ENCODE measurements around the gene CEP112.

The CEP112 gene

GRCh38 chr17:65978871-65979270 is 213.1 kb downstream of the CEP112 start:
- DNase-seq, result no peak

- DNase-seq, result no peak
These were observed 214.9 kb downstream of the CEP112 start for GRCh38 chr17:65977041-65977440.

- no peak for DNase-seq
These were observed 216.1 kb downstream of the CEP112 start for GRCh38 chr17:65975878-65976277.

GRCh38 chr17:65973237-65973636 is 218.7 kb downstream of the CEP112 start:
- no peak for DNase-seq

GRCh38 chr17:65967372-65967771 is 224.6 kb downstream of the CEP112 start:
- no peak for DNase-seq

GRCh38 chr17:65966072-65966695 is 225.7 kb downstream of the CEP112 start:
- DNase-seq, result no peak

- DNase-seq, result no peak
These were observed 228.8 kb downstream of the CEP112 start for GRCh38 chr17:65963179-65963578.

GRCh38 chr17:65959630-65960029 is 232.3 kb downstream of the CEP112 start:
- DNase-seq, result no peak

- DNase-seq, result no peak
These were observed 235.1 kb downstream of the CEP112 start for GRCh38 chr17:65956814-65957213.

- DNase-seq, result no peak
These were observed 237.8 kb downstream of the CEP112 start for GRCh38 chr17:65954148-65954449.

GRCh38 chr17:65953316-65954147 is 238.4 kb downstream of the CEP112 start:
- no peak for DNase-seq

- DNase-seq, result no peak
These were observed 239.3 kb downstream of the CEP112 start for GRCh38 chr17:65952586-65952985.

GRCh38 chr17:65952015-65952414 is 239.9 kb downstream of the CEP112 start:
- no peak for DNase-seq

GRCh38 chr17:65947831-65948230 is 244.1 kb downstream of the CEP112 start:
- no peak for DNase-seq

- DNase-seq, result no peak
These were observed 249.3 kb downstream of the CEP112 start for GRCh38 chr17:65942592-65942991.

- no peak for DNase-seq
These were observed 250.5 kb downstream of the CEP112 start for GRCh38 chr17:65941356-65941899.

- DNase-seq, result no peak
These were observed 255.9 kb downstream of the CEP112 start for GRCh38 chr17:65936013-65936412.

GRCh38 chr17:65933290-65933689 is 258.6 kb downstream of the CEP112 start:
- no peak for DNase-seq

- DNase-seq, result no peak
These were observed 260.4 kb downstream of the CEP112 start for GRCh38 chr17:65931246-65932149.

GRCh38 chr17:65930140-65930730 is 261.7 kb downstream of the CEP112 start:
- no peak for DNase-seq

GRCh38 chr17:65926599-65926998 is 265.3 kb downstream of the CEP112 start:
- no peak for DNase-seq

GRCh38 chr17:65925606-65926307 is 266.2 kb downstream of the CEP112 start:
- no peak for DNase-seq

All from NCI-H526 (cell line).